ENCODE results near the gene TNRC18.
"Not testable (repeated sequence)": the region's sequence is repeated elsewhere in the genome, so short reads cannot be mapped to it uniquely, and the experiment has no call there.

DNA sequence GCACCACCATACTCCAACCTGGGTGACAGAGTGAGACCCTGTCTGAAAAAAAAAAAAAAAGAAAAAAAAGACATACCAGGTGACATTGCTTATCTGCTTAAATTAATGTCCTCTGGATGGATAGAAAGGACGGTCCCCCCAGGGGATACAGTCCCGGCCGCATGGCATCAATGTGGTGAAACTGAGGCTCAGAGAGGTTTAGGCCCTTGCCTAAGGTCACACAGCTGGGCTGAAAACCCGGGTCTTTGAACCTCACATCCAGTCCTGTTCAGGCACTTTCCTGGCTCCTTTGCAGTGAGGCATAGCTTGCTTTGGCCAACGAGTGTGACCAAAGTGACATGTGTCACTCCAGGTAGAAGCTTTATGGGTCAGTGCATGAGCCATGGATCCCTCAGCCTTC is 136.3 kb downstream of the TNRC18 start:
- TF ChIP-seq, protein P1, sequence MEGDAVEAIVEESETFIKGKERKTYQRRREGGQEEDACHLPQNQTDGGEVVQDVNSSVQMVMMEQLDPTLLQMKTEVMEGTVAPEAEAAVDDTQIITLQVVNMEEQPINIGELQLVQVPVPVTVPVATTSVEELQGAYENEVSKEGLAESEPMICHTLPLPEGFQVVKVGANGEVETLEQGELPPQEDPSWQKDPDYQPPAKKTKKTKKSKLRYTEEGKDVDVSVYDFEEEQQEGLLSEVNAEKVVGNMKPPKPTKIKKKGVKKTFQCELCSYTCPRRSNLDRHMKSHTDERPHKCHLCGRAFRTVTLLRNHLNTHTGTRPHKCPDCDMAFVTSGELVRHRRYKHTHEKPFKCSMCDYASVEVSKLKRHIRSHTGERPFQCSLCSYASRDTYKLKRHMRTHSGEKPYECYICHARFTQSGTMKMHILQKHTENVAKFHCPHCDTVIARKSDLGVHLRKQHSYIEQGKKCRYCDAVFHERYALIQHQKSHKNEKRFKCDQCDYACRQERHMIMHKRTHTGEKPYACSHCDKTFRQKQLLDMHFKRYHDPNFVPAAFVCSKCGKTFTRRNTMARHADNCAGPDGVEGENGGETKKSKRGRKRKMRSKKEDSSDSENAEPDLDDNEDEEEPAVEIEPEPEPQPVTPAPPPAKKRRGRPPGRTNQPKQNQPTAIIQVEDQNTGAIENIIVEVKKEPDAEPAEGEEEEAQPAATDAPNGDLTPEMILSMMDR (IDR thresholded peaks at IDR 0.05): not testable (repeated sequence)
- not testable (repeated sequence) for TF ChIP-seq POLR2AphosphoS5 (IDR thresholded peaks at IDR 0.05)
